Measurements from ENCODE around the gene STAG1. TPM values are rescaled to one million over a fixed set of nuclear protein-coding genes. Genes with fewer than 3 reads are reported as not detected.

Gene STAG1
- total and polyA plus RNA-seq, 2 of the 13 experiments (the other 11 are each of a cell fraction or from before 2014, with no cell fraction given) = 6.2 to 25.9 TPM

GRCh38 chr3:136642711-136643110, 109.5 kb downstream of the STAG1 start:
- H3K9me3 ChIP-seq (ENCODE audit: low read length) = no peaks in the 10 kb centered on the region
- H3K79me2 ChIP-seq (ENCODE audit: insufficient read depth, low read length) = peaks cover 45% of the 10 kb centered on the region
- no peaks in the 10 kb centered on the region for H3K27me3 ChIP-seq (ENCODE audit: control insufficient read depth in 1 of 2, insufficient read depth in 2 of 2, low read length in 2 of 2)
- ATAC-seq = no peak
- H3K4me3 ChIP-seq (replicated peaks in 1 of 3; ENCODE audit: insufficient read depth in 1 of 3, low read depth in 2 of 3, low read length in 3 of 3) = no peak overlapping the region
- in situ Hi-C loops (cut with HindIII; ENCODE audit: extremely low pct_ligation_motif_present, low pct_unique_long_range_greater_than_20kb) = no loop called here
- no peak overlapping the region for H3K4me2 ChIP-seq (ENCODE audit: low read depth, low read length)
- TF ChIP-seq ZNF446 (CRISPR knock-in tag; IDR thresholded peaks at IDR 0.05) (no peak), ELF1 (CRISPR knock-in tag; IDR thresholded peaks at IDR 0.05) (no peak), ZBTB2 (CRISPR knock-in tag; IDR thresholded peaks at IDR 0.05; ENCODE audit: low read depth) (no peak), SALL1 (CRISPR knock-in tag; IDR thresholded peaks at IDR 0.05) (no peak), ZNF256 (CRISPR knock-in tag; conservative IDR thresholded peaks at IDR 0.05) (no peak), NFYC (CRISPR knock-in tag; IDR thresholded peaks at IDR 0.05) (no peak), ZNF10 (CRISPR knock-in tag; IDR thresholded peaks at IDR 0.05; ENCODE audit: borderline replicate concordance, low read depth) (no peak), ZNF496 (CRISPR knock-in tag; IDR thresholded peaks at IDR 0.05; ENCODE audit: insufficient replicate concordance) (no peak)
- TF ChIP-seq, protein P1, sequence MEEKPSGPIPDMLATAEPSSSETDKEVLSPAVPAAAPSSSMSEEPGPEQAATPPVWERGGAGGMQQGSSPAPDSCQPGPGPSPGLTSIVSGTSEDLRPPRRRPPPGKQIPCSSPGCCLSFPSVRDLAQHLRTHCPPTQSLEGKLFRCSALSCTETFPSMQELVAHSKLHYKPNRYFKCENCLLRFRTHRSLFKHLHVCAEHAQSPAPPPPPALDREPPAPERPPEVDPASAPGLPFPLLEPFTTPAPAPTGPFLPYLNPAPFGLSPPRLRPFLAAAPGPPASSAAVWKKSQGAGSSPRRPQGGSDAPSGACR (CRISPR knock-in tag; IDR thresholded peaks at IDR 0.05) = no peak
- intact Hi-C loops (cut with micrococcal nuclease; ENCODE audit: unreplicated experiment) = no loop called here
- DNase-seq (ENCODE audit: low spot score) = no peak
- POLR2A ChIA-PET = interaction anchor here (0.6 kb wide), 1 partner anchor 28 kb away, joined by 3 read pairs; no protein-coding TSS in a partner anchor
- no peaks in the 10 kb centered on the region for H4K20me1 ChIP-seq (ENCODE audit: insufficient read depth, low read length)
- WGBS (ENCODE audit: low lambda C conversion rate) = 100% methylated on average over 1 of the region's 1 CpG
- H3K27ac ChIP-seq (ENCODE audit: extremely low read length, insufficient read depth, low read length) = no peak overlapping the region
- H3K36me3 ChIP-seq (replicated peaks in 1 of 2; ENCODE audit: control insufficient read depth in 1 of 2, insufficient read depth in 2 of 2, low read length in 2 of 2) = no peaks in the 10 kb centered on the region
- no TSS peak for BruUV-seq (replicated peaks)
- FAIRE-seq = no peak
- CTCF ChIA-PET (ENCODE audit: low intra/inter-chr PET ratio, low total read pairs) = no interaction called here
- H3K9ac ChIP-seq (ENCODE audit: insufficient read depth, low read depth, low read length) = no peak overlapping the region
- H2AFZ ChIP-seq (ENCODE audit: low read length) = no peak overlapping the region
- H3K4me1 ChIP-seq (ENCODE audit: insufficient read depth, low read length) = no peaks in the 10 kb centered on the region

All from HepG2 (cell line).